IPS-NIHi11 (cell line): ENCODE data around the gene RBMS2.
"Not testable (repeated sequence)": the region's sequence is repeated elsewhere in the genome, so short reads cannot be mapped to it uniquely, and the experiment has no call there.

ENCODE experiments used
- DNase-seq: peaks from one replicate; pipeline ENCODE4 v3.0.0; 2012; ENCODE audit warnings: mixed read lengths, low spot score

Gene RBMS2, protein sequence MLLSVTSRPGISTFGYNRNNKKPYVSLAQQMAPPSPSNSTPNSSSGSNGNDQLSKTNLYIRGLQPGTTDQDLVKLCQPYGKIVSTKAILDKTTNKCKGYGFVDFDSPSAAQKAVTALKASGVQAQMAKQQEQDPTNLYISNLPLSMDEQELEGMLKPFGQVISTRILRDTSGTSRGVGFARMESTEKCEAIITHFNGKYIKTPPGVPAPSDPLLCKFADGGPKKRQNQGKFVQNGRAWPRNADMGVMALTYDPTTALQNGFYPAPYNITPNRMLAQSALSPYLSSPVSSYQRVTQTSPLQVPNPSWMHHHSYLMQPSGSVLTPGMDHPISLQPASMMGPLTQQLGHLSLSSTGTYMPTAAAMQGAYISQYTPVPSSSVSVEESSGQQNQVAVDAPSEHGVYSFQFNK

DNA sequence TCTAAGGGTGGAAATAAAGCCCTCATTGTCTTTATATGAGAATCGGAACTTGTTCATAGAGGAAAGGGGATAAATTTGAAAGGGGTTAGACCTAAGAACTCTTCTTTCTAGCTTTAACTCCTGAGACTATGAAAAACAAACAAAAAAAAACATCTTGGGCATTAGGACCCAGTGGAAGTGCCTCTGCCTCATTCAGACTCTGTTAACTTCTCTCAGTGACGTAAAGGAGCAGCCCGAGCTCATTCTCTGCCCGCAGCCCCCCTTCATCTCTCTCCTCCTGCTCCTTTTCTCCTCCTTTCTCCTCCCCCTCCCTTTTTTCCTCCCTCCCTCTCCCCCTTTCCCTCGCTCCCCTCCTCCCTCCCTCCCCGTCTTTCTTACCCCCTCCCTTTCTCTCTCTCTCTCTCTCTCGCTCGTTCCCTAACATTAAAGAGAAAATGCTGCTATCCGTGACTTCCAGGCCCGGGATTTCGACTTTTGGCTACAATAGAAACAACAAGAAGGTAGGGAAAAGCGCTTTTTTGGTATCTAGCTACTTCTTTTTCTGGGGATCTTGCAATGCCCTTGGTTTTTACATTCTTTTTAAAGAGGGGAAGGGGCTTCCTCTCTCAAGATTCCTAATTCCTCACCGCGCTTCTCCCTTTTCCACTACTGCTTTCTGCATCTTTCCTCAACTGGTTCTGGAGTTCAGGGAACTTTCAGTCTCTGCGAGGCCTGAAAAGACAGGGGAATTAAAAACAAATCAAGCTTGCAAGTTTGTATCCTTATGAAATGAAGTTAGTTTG is at the start of gene RBMS2:
Gene RBMS2, plus strand, starts transcription at position 231 of the 782 bp plus-strand sequence. Its CDS starts 204 bp downstream, at position 435.
- DNase-seq = peak; percentile 84

DNA sequence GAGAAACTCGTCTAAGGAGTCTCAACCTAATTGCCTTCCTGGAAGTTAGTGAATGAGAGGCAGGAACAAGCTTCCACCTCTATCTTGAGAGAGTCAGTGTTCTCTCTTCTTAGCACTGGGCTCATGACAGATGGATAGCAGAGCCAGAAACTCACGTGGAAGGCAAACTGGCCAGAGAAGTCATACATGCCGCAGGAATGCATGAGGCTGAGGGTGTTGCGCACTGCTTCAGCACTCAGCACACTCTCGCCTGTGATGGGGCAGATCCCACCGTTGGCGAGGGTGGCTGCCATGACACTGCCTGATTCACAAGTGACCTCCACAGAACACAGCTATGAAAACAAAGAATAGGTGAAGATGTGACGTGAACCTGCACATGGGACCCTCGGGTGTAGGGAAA is 47.2 kb upstream of the RBMS2 start:
- no peak for DNase-seq

DNA sequence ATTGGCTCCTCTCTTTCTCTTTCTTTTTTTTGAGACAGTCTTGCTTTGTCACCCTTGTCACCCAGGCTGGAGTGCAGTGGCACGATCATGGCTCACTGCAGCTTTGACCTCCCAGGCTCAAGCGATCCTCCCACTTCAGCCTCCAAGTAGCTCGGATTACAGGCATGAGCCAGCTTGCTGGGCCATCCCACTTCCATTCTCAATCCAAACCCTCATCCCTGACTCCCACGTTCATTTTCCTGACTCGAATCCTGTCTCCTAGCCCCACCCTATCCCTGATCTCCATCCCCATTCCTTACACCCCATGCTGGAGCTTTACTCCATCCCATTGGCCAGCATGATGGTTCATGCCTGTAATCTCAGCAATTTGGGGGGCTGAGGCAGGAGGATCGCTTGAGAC is 45.5 kb upstream of the RBMS2 start:
- DNase-seq = no peak

DNA sequence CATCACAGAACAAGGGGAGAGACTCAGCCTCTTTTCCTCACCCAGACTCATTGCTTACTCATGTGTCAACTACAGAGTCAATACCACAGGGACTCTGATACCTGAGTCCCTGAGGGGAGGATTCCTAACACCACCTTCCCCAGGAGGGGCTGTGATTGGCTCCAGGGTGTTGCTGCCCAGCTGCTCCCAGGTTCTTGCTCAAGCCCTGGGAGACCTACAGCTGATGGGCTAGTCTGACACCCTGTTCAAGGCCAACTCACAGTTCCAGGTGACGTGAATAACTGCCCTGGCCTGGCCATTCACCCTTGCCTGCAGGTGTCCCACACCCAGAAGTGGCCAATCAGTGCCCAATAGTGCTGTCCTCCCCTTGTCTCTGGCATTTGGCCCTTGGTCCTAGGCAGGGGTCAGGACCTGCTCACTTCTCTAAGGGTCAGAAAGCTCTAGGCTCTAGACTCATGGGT is 44.6 kb upstream of the RBMS2 start:
- peak; percentile 33 for DNase-seq

DNA sequence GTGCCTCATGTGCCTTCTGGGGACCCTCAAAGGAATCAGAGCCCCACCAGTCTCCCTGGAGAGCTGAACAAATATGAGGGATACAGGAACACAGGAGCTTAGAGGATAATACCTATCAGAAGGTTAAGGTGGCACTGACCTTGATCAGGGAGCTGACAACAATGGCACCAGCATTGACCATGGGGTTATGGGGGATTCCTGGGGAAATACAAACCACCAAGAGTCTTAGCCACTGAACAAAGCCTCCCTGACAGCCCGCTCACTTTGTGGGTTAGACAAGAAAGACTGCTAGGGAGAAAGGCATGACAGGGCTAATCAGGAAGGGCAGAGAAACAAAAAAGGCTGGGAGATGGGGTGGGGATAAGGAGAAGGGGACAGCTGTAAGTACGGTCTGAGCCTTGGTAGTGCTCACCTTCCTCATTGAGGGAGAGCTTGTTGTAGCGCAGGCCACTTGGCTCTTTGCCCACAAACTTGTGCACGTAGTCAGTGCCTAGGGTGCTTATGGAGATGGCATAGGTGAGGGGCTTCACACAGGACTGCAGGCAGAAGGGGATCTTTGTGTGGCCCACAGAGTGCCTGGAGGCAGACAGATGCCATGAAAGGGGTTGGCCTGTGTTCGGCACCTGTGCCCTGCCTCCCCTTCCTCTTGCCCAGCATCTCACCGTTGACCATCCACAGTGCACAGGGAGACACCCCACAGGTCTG is 43.9 kb upstream of the RBMS2 start:
- no peak for DNase-seq

DNA sequence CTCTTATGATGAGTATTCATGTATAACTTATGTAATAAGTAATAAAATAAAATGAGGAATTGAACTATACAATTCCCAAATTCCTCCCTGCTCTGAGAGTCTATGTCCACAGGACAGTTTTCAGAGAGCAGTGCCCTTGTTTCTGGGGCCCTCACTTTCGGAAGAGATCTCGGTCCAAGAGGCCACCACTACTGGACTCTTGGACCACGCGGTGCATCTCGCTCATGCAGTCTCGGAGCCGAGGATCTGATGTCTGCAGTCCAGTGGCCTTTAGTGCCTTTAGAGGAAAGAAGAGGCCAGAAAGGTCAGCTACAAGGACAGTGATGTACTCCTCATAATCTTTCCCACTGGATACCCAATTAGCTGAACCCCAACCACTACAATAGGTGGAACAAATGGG is 42.0 kb upstream of the RBMS2 start:
- no peak for DNase-seq

DNA sequence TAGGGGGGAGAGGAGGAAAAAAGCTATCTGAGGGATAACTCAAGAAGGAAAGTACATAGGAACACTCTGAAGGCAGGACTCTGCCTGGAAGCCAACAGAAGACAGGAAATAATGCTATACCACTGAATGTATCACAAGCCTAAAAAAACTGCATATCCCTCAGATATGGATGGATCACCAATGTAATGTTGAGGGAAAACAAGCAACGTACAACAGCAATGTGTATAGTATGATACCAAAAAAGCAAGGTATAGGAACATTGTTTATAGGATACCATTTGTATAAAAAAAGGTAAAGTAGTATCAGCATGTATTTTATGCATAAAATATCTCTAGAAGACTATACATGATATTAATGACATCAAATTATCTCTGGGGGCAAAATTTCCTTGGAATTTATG is 37.1 kb upstream of the RBMS2 start:
- DNase-seq = no peak

DNA sequence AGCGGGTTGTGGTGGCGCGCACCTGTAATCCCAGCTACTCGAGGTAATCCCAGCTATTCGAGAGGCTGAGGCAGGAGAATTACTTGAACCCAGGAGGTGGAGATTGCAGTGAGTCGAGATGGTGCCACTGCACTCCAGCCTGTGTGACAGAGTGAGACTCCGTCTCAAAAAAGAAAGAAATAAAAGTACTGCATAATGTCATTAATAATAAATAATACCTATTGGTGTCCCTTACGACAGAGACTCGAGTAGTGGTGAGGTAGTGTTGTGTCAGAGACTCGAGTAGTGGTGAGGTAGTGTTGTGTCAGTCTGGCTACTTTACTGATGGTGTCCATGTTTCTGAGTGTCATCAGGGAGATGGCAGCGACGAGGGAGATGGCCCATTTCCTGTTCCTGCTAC is 34.9 kb upstream of the RBMS2 start:
- no peak for DNase-seq

DNA sequence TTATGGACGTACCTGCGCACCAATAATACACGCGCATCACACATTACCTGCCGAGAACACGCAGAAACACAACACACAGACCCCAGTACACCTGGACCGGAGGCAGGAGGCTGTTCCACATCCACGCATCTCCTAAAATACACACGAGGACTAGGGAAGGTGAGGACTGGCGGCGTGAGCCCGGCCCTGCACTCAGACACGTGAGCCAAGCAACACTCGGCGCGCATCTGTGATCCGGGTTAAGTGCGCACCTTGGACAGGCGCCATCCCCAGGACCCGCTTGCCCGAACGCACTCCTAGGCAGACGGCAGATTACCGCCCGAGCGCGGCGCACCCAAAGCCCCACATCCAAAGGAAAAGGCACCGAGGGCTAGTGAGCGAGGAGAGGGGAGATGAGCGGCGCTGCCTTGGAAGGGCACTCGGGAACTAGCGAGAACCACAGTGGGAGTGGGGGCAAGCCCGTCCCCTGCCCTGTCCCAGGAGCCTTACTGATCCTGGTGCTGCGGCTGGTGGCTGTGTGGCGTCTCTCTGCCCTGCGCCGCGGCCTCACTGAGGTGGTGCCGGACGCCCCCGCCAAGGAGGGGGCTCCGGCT is 34.1 kb upstream of the RBMS2 start:
- DNase-seq = peak; percentile 61

DNA sequence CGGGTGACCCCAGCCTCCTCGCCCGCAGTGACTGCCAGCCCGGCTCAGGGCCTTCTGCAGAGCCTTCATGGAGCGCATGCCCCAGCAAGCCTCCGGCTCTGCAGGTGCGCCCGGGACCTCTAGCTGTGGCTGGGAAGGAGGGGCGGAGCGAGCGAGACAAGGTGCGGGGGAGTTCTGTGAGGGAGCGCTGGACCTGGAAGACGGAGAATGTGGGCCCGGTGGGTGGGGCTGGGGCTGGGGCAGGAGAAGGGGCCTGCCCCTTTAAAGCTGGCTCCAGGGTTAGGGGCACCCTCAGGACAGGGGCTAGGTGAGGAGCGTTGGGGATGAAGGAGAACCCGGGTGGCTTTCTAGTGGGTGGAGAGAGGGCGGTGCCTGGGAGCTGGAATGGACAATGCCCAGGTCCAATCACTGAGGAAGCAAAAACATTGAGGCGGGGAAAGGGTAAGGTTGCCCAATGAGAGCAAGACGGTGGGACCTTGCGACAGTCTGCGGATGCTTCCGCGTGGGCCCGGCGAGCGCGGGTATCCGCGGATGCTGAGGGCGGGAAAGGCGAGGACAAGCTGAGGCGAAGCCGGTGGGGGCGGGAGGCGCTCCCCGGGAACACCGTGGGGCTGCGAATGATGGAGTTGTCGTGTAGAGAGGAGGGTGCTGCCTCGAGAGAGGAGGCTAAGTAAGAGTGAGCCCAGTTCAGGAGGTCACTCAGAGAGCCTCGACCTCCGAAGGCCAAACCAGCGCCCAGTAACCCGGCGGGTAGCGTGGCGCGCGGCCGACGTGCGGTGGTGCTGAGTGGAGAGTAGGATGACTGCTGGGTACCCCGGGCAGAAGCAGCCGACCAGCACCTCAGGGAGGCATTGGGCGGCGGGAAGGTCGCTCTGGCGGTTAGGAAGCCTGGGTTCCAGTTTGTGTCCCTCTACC is 33.3 kb upstream of the RBMS2 start, which contains the start of gene GLS2:
Gene GLS2, minus strand, starts transcription at position 121 of the 915 bp plus-strand sequence. Its CDS starts 43 bp downstream, at position 78.
- DNase-seq = peak; percentile 95

DNA sequence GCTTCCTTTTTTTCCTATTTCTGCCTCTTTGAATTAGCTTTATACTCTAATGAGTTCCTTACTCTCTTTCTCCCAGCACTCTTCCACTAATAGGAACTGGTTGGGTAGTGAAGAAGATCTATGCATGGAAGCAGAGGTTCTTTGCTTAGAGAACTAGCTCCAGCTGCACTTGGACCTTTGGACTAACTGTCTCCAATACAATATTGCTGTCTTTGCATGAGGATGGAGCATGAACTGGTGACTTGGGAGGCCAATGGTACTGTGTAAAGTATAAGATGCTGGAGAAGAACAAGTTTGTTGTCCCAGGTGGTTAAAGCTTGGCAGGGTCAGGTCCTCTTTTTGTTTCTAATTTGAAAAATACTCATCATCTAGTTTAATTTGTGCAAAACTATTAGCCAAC is 31.3 kb upstream of the RBMS2 start:
- DNase-seq = no peak

DNA sequence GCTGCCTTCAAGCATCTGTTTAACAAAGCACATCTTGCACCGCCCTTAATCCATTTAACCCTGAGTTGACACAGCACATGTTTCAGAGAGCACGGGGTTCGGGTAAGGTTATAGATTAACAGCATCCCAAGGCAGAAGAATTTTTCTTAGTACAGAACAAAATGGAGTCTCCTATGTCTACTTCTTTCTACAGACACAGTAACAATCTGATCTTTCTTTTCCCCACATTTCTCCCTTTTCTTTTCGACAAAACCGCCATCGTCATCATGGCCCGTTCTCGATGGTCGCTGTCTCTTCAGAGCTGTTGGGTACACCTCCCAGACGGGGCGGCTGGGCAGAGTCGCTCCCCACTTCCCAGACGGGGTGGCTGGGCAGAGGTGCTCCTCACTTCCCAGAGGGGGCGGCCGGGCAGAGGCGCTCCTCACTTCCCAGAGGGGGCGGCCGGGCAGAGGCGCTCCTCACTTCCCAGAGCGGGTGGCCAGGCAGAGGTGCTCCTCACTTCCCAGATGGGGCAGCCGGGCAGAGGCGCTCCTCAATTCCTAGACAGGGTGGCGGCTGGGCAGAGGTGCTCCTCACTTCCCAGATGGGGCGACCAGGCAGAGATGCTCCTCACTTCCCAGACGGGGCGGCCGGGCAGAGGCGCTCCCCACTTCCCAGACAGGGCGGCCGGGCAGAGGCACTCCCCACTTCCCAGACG is 28.1 kb upstream of the RBMS2 start:
- not testable (repeated sequence) for DNase-seq

DNA sequence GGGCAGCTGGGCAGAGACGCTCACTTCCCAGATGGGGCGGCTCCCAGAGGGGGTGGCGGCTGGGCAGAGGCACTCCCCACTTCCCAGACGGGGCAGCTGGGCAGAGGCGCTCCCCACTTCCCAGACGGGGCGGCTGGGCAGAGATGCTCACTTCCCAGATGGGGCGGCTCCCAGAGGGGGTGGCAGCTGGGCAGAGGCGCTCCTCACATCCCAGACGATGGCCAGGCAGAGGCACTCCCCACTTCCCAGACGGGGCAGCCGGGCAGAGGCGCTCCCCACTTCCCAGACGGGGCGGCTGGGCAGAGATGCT is 27.6 kb upstream of the RBMS2 start:
- not testable (repeated sequence) for DNase-seq

DNA sequence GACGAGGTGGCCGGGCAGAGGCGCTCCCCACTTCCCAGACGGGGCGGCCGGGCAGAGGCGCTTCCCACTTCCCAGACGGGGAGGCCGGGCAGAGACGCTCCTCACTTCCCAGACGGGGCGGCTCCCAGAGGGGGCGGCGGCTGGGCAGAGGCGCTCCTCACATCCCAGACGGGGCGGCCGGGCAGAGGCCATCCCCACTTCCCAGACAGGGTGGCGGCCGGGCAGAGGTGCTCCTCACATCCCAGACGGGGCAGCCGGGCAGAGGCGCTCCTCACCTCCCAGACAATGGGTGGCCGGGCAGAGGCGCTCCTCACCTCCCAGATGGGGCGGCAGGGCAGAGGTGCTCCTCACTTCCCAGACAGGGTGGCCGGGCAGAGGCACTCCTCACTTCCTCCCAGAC is 27.1 kb upstream of the RBMS2 start:
- not testable (repeated sequence) for DNase-seq

DNA sequence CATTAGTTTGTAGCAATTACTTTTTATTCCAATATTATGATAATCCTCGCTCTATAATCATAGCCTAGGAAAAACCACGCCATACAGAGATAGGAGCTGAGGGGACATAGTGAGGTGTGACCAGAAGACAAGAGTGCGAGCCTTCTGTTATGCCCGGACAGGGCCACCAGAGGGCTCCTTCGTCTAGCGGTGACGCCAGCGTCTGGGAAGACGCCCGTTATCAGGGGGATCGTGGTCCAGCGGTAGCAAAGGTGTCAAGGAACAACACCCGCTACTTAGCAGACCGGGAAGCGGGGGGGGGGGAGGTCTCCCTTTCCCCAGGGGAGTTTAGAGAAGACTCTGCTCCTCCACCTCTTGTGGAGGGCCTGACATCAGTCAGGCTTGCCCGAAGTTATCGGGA is 24.9 kb upstream of the RBMS2 start:
- DNase-seq = not testable (repeated sequence)

DNA sequence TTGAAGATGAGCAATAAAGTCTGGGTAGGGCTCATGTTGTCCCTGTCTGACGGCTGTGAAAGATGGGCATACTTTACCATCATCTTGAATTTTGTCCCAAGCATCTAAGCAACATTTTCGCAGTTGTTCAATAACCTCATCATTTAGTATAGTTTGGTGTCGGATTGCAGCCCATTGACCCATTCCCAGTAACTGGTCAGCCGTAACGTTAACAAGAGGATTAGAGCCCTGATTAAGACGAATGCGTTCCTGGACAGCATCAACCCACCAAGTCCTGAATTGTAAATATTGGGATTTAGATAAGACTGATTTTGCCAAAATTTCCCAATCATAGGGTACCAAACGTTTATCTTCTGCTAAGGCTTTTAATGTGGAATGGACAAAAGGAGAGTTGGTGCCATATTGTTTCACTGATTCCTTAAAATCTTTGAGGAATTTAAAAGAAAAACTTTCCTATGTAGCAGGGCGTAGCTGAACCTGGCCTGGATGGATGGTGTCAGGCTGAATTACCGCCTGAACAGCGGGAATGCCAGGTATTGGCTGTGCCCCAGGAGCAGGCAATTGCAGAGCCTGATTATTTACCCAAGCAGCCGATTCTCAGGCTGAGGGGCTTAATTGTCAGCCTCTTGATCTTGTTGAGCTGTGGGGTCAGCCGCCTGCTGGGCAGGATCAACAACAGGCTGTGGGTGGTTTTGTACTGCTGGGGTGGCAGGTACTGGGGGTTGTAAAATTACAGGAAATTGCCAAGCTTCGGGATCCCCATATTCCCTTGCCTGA is 23.3 kb upstream of the RBMS2 start:
- not testable (repeated sequence) for DNase-seq

DNA sequence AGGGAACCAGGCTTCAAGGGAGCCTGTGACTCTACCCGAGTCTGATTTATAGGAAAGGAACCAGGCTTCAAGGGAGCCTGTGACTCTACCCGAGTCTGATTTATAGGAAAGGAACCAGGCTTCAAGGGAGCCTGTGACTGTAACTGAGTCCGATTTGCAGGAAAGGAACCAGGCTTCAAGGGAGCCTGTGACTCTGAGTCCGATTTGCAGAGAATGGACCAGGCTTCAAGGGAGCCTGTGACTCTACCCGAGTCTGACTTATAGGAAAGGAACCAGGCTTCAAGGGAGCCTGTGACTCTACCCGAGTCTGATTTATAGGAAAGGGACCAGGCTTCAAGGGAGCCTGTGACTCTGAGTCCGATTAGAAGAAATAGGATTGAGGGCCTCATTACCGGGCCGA is 22.2 kb upstream of the RBMS2 start:
- not testable (repeated sequence) for DNase-seq

DNA sequence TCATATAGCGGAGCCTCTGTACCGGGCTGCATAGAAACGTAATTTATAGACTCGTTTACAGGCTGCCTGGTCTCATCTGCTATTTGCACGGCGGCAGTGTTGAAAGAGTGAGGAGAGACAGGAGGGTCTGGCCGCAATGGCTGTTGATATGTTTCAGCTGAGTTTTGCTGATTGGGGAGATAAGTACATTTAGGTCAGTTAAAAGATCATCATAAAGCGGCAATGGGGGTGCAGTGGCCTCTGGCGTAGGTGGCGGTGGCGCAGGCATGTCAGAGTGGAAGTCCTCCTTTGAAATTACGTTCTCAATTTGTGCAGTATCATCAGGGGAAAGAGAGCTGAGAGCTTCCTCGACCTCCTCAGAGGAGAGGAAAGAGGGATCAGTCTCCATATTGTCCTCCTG is 21.7 kb upstream of the RBMS2 start:
- not testable (repeated sequence) for DNase-seq

DNA sequence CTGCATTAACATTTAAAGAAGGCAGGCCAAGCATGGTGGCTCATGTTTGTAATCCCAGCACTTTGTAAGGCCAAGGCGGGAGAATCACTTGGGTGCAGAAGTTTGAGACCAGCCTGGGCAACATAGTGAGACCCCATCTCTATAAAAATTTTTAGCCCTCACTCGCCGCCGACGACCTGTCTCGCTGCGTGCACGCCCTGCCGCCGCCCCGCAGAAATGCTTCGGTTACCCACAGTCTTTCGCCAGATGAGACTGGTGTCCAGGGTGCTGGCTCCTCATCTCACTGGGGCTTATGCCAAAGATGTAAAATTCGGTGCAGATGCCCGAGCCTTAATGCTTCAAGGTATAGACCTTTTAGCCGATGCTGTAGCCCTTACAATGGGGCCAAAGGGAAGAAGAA is 10.8 kb upstream of the RBMS2 start:
- DNase-seq = no peak

DNA sequence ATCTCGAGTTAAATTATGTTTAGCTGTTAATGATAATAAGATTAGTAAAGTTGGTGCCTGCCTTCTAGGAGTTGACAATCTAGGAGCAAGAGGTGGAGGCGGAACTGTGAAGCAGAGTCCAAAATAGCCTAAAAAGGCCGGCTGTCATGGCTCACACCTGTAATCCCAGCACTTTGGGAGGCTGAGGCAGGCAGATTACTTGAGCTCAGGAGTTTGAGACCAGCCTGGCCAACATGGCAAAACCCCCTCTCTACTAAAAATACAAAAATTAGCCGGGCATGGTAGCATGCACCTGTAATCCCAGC is 7.7 kb upstream of the RBMS2 start:
- DNase-seq = not testable (repeated sequence)
